ENCODE measurements around the gene TUBGCP2.
A peak's percentile ranks its signal among the peaks of the same experiment; 100 is the strongest.

The TUBGCP2 gene

DNA sequence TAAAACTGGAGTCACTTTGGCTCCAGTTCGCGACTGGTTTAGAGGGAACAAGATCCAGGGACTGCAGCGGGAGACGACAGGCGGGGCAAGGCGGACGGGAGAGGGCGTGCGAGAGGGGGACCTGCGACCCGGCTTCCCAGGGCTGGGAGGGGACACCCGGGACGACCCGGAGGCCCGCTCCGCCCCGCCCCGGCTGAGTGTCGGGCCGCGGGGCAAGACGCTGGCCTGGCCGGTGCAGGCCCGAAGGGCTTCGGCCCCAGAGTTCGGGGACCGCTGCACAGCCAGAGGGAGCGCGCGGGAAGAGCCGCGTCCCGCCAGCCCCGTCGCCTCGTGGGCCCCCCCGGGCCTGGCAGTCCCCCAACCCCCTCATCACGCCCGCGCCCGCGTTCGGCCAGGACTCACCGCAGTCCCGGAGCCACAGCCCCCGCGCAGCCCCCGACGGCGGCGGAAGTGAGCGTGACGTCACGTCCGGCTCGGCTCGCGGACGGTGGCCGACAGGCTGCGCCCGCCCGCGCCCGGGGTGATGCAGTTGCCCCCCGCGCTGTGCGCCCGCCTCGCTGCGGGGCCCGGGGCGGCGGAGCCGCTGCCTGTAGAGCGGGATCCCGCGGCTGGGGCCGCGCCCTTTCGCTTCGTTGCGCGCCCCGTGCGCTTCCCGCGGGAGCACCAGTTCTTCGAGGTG, at the start of gene TUBGCP2, which contains the start of gene ZNF511 (continued):
- TF ChIP-seq ZBTB6 (tag by site-specific recombination; IDR thresholded peaks at IDR 0.05), result no peak
- no peak for TF ChIP-seq ZNF202 (tag by site-specific recombination; IDR thresholded peaks at IDR 0.05; ENCODE audit: borderline replicate concordance)
- TF ChIP-seq ZNF560 (tag by site-specific recombination; IDR thresholded peaks at IDR 0.05; ENCODE audit: borderline replicate concordance), result no peak
- no peak for TF ChIP-seq ZNF221 (tag by site-specific recombination; IDR thresholded peaks at IDR 0.05; ENCODE audit: borderline replicate concordance)
- TF ChIP-seq ZNF16 (tag by site-specific recombination; IDR thresholded peaks at IDR 0.05; ENCODE audit: low read depth), result no peak
- no peak for TF ChIP-seq ZNF174 (tag by site-specific recombination; IDR thresholded peaks at IDR 0.05)
- TF ChIP-seq ZNF623 (tag by site-specific recombination; IDR thresholded peaks at IDR 0.05), result no peak
- peak; percentile 75 for TF ChIP-seq ZSCAN30 (tag by site-specific recombination; IDR thresholded peaks at IDR 0.05)
- TF ChIP-seq GLI2 (tag by site-specific recombination; IDR thresholded peaks at IDR 0.05; ENCODE audit: borderline replicate concordance, low read depth), result no peak
- peak; percentile 79 for TF ChIP-seq ZNF335 (tag by site-specific recombination; conservative IDR thresholded peaks at IDR 0.05)
- TF ChIP-seq ZNF843 (tag by site-specific recombination; IDR thresholded peaks at IDR 0.05), result no peak
- TF ChIP-seq SP3 (tag by site-specific recombination; IDR thresholded peaks at IDR 0.05), result no peak
- TF ChIP-seq GLIS1 (tag by site-specific recombination; IDR thresholded peaks at IDR 0.05), result peak; percentile 54; the same call in 1 of the 2 replicates
- TF ChIP-seq ZFP37 (tag by site-specific recombination; IDR thresholded peaks at IDR 0.05), result no peak
- TF ChIP-seq ZNF670 (tag by site-specific recombination; IDR thresholded peaks at IDR 0.05; ENCODE audit: low read depth), result no peak
- no peak; the same call in 1 of the 2 replicates for TF ChIP-seq ZNF37A (tag by site-specific recombination; IDR thresholded peaks at IDR 0.05)
- no peak for TF ChIP-seq ZBTB48 (tag by site-specific recombination; IDR thresholded peaks at IDR 0.05)
- no peak for TF ChIP-seq ZNF354C (tag by site-specific recombination; IDR thresholded peaks at IDR 0.05; ENCODE audit: borderline replicate concordance, low read depth)
- TF ChIP-seq ZNF658 (tag by site-specific recombination; IDR thresholded peaks at IDR 0.05), result no peak
- TF ChIP-seq ZNF394 (tag by site-specific recombination; IDR thresholded peaks at IDR 0.05; ENCODE audit: borderline replicate concordance), result no peak
- TF ChIP-seq ZNF707 (tag by site-specific recombination; IDR thresholded peaks at IDR 0.05), result no peak
- no peak for TF ChIP-seq ZNF830 (tag by site-specific recombination; IDR thresholded peaks at IDR 0.05; ENCODE audit: low read depth)
- TF ChIP-seq ZNF514 (tag by site-specific recombination; IDR thresholded peaks at IDR 0.05), result no peak
- TF ChIP-seq BCL11A (tag by site-specific recombination; IDR thresholded peaks at IDR 0.05; ENCODE audit: low read depth), result no peak
- TF ChIP-seq ZFP41 (tag by site-specific recombination; IDR thresholded peaks at IDR 0.05; ENCODE audit: borderline replicate concordance), result no peak
- no peak for TF ChIP-seq PRDM6 (tag by site-specific recombination; IDR thresholded peaks at IDR 0.05)
- TF ChIP-seq, protein P1, sequence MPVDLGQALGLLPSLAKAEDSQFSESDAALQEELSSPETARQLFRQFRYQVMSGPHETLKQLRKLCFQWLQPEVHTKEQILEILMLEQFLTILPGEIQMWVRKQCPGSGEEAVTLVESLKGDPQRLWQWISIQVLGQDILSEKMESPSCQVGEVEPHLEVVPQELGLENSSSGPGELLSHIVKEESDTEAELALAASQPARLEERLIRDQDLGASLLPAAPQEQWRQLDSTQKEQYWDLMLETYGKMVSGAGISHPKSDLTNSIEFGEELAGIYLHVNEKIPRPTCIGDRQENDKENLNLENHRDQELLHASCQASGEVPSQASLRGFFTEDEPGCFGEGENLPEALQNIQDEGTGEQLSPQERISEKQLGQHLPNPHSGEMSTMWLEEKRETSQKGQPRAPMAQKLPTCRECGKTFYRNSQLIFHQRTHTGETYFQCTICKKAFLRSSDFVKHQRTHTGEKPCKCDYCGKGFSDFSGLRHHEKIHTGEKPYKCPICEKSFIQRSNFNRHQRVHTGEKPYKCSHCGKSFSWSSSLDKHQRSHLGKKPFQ (tag by site-specific recombination; IDR thresholded peaks at IDR 0.05), result no peak
- no peak for TF ChIP-seq ZSCAN16 (tag by site-specific recombination; IDR thresholded peaks at IDR 0.05)
- TF ChIP-seq ZNF157 (tag by site-specific recombination; IDR thresholded peaks at IDR 0.05), result no peak
- no peak for TF ChIP-seq ZNF664 (tag by site-specific recombination; IDR thresholded peaks at IDR 0.05)
- TF ChIP-seq ZNF24 (tag by site-specific recombination; IDR thresholded peaks at IDR 0.05), result no peak
- TF ChIP-seq, protein P2, sequence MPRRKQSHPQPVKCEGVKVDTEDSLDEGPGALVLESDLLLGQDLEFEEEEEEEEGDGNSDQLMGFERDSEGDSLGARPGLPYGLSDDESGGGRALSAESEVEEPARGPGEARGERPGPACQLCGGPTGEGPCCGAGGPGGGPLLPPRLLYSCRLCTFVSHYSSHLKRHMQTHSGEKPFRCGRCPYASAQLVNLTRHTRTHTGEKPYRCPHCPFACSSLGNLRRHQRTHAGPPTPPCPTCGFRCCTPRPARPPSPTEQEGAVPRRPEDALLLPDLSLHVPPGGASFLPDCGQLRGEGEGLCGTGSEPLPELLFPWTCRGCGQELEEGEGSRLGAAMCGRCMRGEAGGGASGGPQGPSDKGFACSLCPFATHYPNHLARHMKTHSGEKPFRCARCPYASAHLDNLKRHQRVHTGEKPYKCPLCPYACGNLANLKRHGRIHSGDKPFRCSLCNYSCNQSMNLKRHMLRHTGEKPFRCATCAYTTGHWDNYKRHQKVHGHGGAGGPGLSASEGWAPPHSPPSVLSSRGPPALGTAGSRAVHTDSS (tag by site-specific recombination; IDR thresholded peaks at IDR 0.05), result no peak
- TF ChIP-seq, protein P3, sequence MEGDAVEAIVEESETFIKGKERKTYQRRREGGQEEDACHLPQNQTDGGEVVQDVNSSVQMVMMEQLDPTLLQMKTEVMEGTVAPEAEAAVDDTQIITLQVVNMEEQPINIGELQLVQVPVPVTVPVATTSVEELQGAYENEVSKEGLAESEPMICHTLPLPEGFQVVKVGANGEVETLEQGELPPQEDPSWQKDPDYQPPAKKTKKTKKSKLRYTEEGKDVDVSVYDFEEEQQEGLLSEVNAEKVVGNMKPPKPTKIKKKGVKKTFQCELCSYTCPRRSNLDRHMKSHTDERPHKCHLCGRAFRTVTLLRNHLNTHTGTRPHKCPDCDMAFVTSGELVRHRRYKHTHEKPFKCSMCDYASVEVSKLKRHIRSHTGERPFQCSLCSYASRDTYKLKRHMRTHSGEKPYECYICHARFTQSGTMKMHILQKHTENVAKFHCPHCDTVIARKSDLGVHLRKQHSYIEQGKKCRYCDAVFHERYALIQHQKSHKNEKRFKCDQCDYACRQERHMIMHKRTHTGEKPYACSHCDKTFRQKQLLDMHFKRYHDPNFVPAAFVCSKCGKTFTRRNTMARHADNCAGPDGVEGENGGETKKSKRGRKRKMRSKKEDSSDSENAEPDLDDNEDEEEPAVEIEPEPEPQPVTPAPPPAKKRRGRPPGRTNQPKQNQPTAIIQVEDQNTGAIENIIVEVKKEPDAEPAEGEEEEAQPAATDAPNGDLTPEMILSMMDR (tag by site-specific recombination; IDR thresholded peaks at IDR 0.05), result peak; percentile 47; the same call in 1 of the 2 replicates

Measured in HEK293 (cell line).